HFFc6 (cell line): Measurements from ENCODE around the gene UBC. TPM values are rescaled to one million over a fixed set of nuclear protein-coding genes. Genes with fewer than 3 reads are reported as not detected.
A peak's percentile ranks its signal among the peaks of the same experiment; 100 is the strongest.

ENCODE experiments used
- DNase-seq: peaks from one replicate; pipeline ENCODE4 v3.0.0-alpha.2; 2018
- H3K27ac Mint-ChIP-seq: 2 replicates; pipeline ENCODE4 v1.8.0; 2020; ENCODE audit warnings: mild to moderate bottlenecking, mixed read lengths
- H3K27me3 Mint-ChIP-seq: 2 replicates; pipeline ENCODE4 v1.8.0; 2021; ENCODE audit warnings: mild to moderate bottlenecking, moderate library complexity, mixed read lengths; ENCODE audit not compliant: insufficient read depth
- H3K36me3 Mint-ChIP-seq: 2 replicates; pipeline ENCODE4 v1.8.0; 2021; ENCODE audit warnings: low read depth, mixed read lengths
- H3K4me1 Mint-ChIP-seq: 2 replicates; pipeline ENCODE4 v1.8.0; 2020; ENCODE audit warnings: low read depth, mixed read lengths
- H3K4me3 Mint-ChIP-seq: 2 replicates; pipeline ENCODE4 v1.8.0; 2020; ENCODE audit warnings: mild to moderate bottlenecking, moderate library complexity, mixed read lengths
- H3K9me3 Mint-ChIP-seq: 2 replicates; pipeline ENCODE4 v1.8.0; 2020; ENCODE audit warnings: mild to moderate bottlenecking, mixed read lengths
- long read RNA-seq: library from polyadenylated mRNA; unstranded; transcript quantifications from one replicate; pipeline ENCODE4 v2.0.0, GENCODE V29; 2019
- total RNA-seq, 6 experiments: library from RNA; stranded (reverse); fragmentation: NEBNext Ultra II Directional; extraction: Animal tissue kit (Norgen Biotek cat#: 25700); gene quantifications; 2 replicates in 1 of 6; 3 replicates in 5 of 6; pipeline ENCODE4 v1.2.3, GENCODE V29; 2021
- TF ChIP-seq, protein P1 (sequence below): fragments of 200-600 bp; sonication (generic); IDR thresholded peaks from 2 replicates; pipeline ENCODE4 v1.5.0; 2021; ENCODE audit warnings: antibody characterized with exemption, mild to moderate bottlenecking

UBC gene
- 1,000 to 10,000 TPM; 1,112 to 1,171 (median 1,143) TPM for total RNA-seq
- long read RNA-seq, transcript UBC-204 (2 exons, 624 nt), result minor isoform, 6 of 1,315 reads
- long read RNA-seq, transcript UBC-205 (1 exons, 3,745 nt), result minor isoform, 348 of 1,315 reads
- long read RNA-seq, transcript UBC-201 (2 exons, 2,688 nt), result major isoform, 917 of 1,315 reads
- long read RNA-seq, partial matches to known transcripts, result 3 of 1,315 reads
- long read RNA-seq, other reads (novel, unspliced or antisense), result 37 of 1,315 reads

DNA sequence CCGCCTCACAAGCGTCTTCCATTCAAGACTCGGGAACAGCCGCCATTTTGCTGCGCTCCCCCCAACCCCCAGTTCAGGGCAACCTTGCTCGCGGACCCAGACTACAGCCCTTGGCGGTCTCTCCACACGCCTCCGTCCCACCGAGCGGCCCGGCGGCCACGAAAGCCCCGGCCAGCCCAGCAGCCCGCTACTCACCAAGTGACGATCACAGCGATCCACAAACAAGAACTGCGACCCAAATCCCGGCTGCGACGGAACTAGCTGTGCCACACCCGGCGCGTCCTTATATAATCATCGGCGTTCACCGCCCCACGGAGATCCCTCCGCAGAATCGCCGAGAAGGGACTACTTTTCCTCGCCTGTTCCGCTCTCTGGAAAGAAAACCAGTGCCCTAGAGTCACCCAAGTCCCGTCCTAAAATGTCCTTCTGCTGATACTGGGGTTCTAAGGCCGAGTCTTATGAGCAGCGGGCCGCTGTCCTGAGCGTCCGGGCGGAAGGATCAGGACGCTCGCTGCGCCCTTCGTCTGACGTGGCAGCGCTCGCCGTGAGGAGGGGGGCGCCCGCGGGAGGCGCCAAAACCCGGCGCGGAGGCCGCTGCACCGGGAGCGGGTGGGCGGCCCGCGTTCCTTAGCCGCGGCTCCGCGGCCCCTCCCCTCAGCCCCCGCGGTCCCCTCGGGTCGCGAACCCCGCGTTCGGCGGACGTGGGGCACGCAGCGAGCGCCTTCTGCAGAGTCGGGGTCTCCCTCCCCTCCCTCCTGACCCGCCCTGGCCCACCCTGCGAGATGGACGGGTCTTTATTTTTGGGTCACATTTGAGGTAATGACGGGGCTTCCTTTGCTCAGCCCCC lies at the start of gene UBC:
TSS of gene UBC (minus strand) at position 259 of the 847 bp plus-strand sequence. CDS start 879 bp downstream, outside the sequence.
- H3K4me3 Mint-ChIP-seq, result peak within 1 kb of the TSS; percentile 98
- peaks cover 45% of the 10 kb centered on the region for H3K27me3 Mint-ChIP-seq
- H3K27ac Mint-ChIP-seq, result peak within 1 kb of the TSS; percentile 99
- TF ChIP-seq, protein P1, sequence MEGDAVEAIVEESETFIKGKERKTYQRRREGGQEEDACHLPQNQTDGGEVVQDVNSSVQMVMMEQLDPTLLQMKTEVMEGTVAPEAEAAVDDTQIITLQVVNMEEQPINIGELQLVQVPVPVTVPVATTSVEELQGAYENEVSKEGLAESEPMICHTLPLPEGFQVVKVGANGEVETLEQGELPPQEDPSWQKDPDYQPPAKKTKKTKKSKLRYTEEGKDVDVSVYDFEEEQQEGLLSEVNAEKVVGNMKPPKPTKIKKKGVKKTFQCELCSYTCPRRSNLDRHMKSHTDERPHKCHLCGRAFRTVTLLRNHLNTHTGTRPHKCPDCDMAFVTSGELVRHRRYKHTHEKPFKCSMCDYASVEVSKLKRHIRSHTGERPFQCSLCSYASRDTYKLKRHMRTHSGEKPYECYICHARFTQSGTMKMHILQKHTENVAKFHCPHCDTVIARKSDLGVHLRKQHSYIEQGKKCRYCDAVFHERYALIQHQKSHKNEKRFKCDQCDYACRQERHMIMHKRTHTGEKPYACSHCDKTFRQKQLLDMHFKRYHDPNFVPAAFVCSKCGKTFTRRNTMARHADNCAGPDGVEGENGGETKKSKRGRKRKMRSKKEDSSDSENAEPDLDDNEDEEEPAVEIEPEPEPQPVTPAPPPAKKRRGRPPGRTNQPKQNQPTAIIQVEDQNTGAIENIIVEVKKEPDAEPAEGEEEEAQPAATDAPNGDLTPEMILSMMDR, result peak; percentile 35; the same call in 1 of the 2 replicates
- peaks cover 30% of the 10 kb centered on the region for H3K9me3 Mint-ChIP-seq
- DNase-seq, result peak; percentile 96
- H3K4me1 Mint-ChIP-seq, result peaks cover 74% of the 10 kb centered on the region
- peaks cover 40% of the 10 kb centered on the region for H3K36me3 Mint-ChIP-seq

DNA sequence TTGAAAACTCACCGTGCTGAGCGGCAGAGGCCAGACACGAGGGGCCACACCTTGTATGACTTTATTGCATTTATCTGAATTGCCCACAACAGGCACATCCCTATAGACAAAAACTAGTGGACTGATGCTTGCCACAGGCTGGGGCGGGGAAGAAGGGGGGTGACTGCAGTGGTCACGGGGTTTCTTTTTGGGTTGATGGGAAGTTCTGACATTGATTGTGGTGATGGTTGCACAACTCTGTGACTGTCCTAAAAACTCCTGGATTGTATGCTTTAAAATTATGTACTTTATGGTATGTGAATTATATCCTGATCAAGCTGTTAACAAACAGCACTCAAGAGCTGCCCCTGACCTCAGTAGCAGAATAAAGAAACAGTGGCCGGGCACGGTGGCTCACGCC lies 48.8 kb upstream of the UBC start:
- Mint-ChIP-seq H3K36me3 (peaks cover 25% of the 10 kb centered on the region), H3K4me3 (no peak overlapping the region), H3K9me3 (no peaks in the 10 kb centered on the region), H3K4me1 (no peaks in the 10 kb centered on the region), H3K27ac (no peak overlapping the region), H3K27me3 (no peaks in the 10 kb centered on the region; the same call in 1 of the 2 replicates)
- DNase-seq, result no peak
- TF ChIP-seq, protein P1, result no peak

DNA sequence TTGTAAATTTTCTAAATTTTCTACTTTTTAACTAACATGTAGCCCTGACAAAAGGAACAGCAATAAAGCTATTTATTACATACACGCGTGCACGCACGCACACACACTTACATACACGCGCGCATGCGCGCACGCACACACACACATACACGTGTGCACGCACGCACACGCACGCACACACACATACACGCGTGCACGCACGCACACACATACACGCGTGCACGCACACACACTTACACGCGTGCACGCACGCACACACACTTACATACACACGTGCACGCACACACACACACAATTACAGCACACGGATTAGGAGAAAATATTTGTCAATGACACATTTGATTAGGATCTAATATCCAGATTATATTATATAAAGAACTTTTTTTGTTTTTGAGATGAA lies 46.6 kb upstream of the UBC start:
- H3K4me1 Mint-ChIP-seq, result no peaks in the 10 kb centered on the region
- no peak overlapping the region for H3K27ac Mint-ChIP-seq
- TF ChIP-seq, protein P1, result no peak
- H3K36me3 Mint-ChIP-seq, result peaks cover 27% of the 10 kb centered on the region
- no peak overlapping the region for H3K4me3 Mint-ChIP-seq
- H3K9me3 Mint-ChIP-seq, result no peaks in the 10 kb centered on the region
- no peak for DNase-seq
- no peaks in the 10 kb centered on the region; the same call in 1 of the 2 replicates for H3K27me3 Mint-ChIP-seq

DNA sequence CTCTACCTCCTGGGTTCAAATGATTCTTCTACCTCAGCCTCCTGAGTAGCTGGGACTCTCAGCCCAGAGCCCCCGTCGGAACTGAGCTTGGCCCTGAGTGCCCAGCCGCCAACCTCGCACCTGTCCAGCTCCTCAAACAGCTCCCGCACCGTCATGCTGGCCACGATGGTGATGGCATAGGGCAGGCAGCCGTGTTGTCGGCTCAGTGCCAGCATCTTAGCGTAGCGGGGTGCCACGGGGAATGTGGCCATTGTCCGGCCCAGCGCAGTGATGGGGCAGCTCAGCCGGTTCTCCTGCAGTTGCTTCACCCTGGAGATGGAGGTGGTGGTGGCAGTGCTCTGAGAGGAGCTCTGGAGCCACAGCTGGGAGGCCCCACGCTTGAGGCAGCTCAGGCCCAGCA lies 42.1 kb upstream of the UBC start:
- no peaks in the 10 kb centered on the region; the same call in 1 of the 2 replicates for H3K27me3 Mint-ChIP-seq
- TF ChIP-seq, protein P1, result no peak
- H3K4me1 Mint-ChIP-seq, result no peaks in the 10 kb centered on the region
- no peak overlapping the region for H3K27ac Mint-ChIP-seq
- peaks cover 14% of the 10 kb centered on the region for H3K36me3 Mint-ChIP-seq
- H3K4me3 Mint-ChIP-seq, result no peak overlapping the region
- no peaks in the 10 kb centered on the region for H3K9me3 Mint-ChIP-seq
- no peak for DNase-seq

DNA sequence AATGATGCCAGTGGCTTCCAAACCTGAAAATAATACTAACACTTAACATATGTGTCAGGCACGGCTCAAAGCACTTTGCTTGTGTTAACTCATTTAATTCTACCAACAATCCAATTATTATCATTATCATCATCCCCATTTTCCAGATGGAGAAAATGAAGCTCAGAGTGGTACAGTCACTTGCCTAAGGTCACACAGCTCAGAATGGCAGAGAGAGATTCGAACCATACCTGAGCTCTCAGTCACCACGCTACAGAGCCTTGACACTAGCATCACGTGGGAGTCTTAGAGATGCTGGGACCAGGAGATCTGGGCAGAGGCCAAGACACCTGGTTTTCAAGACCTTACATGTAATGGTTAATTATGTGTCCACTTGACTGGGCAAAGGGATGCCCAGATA lies 40.3 kb upstream of the UBC start:
- Mint-ChIP-seq H3K27me3 (no peaks in the 10 kb centered on the region; the same call in 1 of the 2 replicates), H3K9me3 (no peaks in the 10 kb centered on the region), H3K27ac (no peak overlapping the region), H3K4me1 (no peaks in the 10 kb centered on the region), H3K4me3 (no peak overlapping the region), H3K36me3 (peaks cover 15% of the 10 kb centered on the region)
- DNase-seq, result no peak
- TF ChIP-seq, protein P1, result no peak
